OCI-LY3 (cell line): Measurements from ENCODE around the gene JARID2.

Experiments
- H2AFZ ChIP-seq: fragments of 200-600, 300-600 bp; shearing (Covaris generic); 2 replicates; pipeline ENCODE4 v1.6.0; 2014; ENCODE audit warnings: antibody characterized with exemption, low read depth, low read length
- H3K27ac ChIP-seq: fragments of 200-600, 300-600 bp; sonication (generic); 2 replicates; pipeline ENCODE4 v1.5.1; 2014; ENCODE audit warnings: mild to moderate bottlenecking, low read length, moderate library complexity, mixed read lengths
- H3K27me3 ChIP-seq: fragments of 200-600, 300-600 bp; sonication (generic); 2 replicates; pipeline ENCODE4 v1.6.1; 2014; ENCODE audit warnings: low read depth, low read length, mixed read lengths
- H3K36me3 ChIP-seq: fragments of 200-600, 300-600 bp; sonication (generic); replicated peaks from 2 replicates; pipeline ENCODE3; 2014; ENCODE audit warnings: low read depth, low read length, mixed read lengths
- H3K4me1 ChIP-seq: fragments of 300-600, 200-600 bp; sonication (generic); 2 replicates; pipeline ENCODE4 v1.6.1; 2014; ENCODE audit warnings: low read length, mixed read lengths
- H3K4me2 ChIP-seq: fragments of 200-600, 300-600 bp; sonication (generic); 2 replicates; pipeline ENCODE4 v1.6.1; 2014; ENCODE audit warnings: low read length, mixed read lengths
- H3K4me3 ChIP-seq: fragments of 300-600, 200-600 bp; sonication (generic); 2 replicates; pipeline ENCODE4 v1.5.1; 2014; ENCODE audit warnings: antibody characterized with exemption, mild to moderate bottlenecking, low read length, moderate library complexity
- H3K79me2 ChIP-seq: fragments of 300-600, 200-600 bp; shearing (Covaris generic); 2 replicates; pipeline ENCODE4 v1.6.1; 2014; ENCODE audit warnings: mild to moderate bottlenecking, low read length, mixed read lengths
- H3K9ac ChIP-seq: fragments of 300-600, 200-600 bp; shearing (Covaris generic); 2 replicates; pipeline ENCODE4 v1.6.0; 2014; ENCODE audit warnings: mild to moderate bottlenecking, low read length, moderate library complexity
- H3K9me3 ChIP-seq: fragments of 200-600, 300-600 bp; shearing (Covaris generic); 2 replicates; pipeline ENCODE4 v1.6.1; 2014; ENCODE audit warnings: low read length, mixed read lengths; ENCODE audit not compliant: insufficient read depth
- H4K20me1 ChIP-seq: fragments of 200-600, 300-600 bp; sonication (generic); 2 replicates; pipeline ENCODE4 v1.6.1; 2016; ENCODE audit warnings: low read length, mixed read lengths; ENCODE audit not compliant: insufficient read depth
- CTCF ChIP-seq: fragments of 200-600, 300-600 bp; sonication (generic); IDR thresholded peaks from 2 replicates; pipeline ENCODE4 v1.5.1; 2014; ENCODE audit warnings: antibody characterized with exemption, low read length, low read depth
- EZH2phosphoT487 ChIP-seq: fragments of 200-600 bp; shearing (Covaris generic); IDR thresholded peaks from 2 replicates; pipeline ENCODE4 v1.6.1; 2018; ENCODE audit warnings: antibody characterized with exemption, mixed run types, low read depth

Gene JARID2

GRCh38 chr6:15429141-15430110 is 183.6 kb downstream of the JARID2 start:
- Histone ChIP-seq H3K27ac (no peak overlapping the region), H3K36me3 (peaks cover 4% of the 10 kb centered on the region), H4K20me1 (peaks cover 34% of the 10 kb centered on the region), H2AFZ (no peak overlapping the region), H3K4me2 (peak overlapping the region; percentile 39; the same call in 1 of the 2 replicates), H3K9me3 (no peaks in the 10 kb centered on the region), H3K4me1 (peaks cover 26% of the 10 kb centered on the region), H3K4me3 (no peak overlapping the region), H3K9ac (no peak overlapping the region), H3K79me2 (peaks cover 74% of the 10 kb centered on the region), H3K27me3 (no peaks in the 10 kb centered on the region)
- TF ChIP-seq CTCF (no peak), EZH2phosphoT487 (no peak)

- H4K20me1 ChIP-seq = peaks cover 37% of the 10 kb centered on the region
These were observed 184.3 kb downstream of the JARID2 start for GRCh38 chr6:15430186-15430585.

GRCh38 chr6:15430931-15431405 is 185.1 kb downstream of the JARID2 start:
- H4K20me1 ChIP-seq = peaks cover 41% of the 10 kb centered on the region
- peaks cover 10% of the 10 kb centered on the region for H3K36me3 ChIP-seq
- no peak overlapping the region for H3K9ac ChIP-seq
- H3K79me2 ChIP-seq = peaks cover 80% of the 10 kb centered on the region
- H3K4me2 ChIP-seq = no peak overlapping the region
- TF ChIP-seq CTCF (no peak), EZH2phosphoT487 (no peak)
- H3K4me3 ChIP-seq = no peak overlapping the region
- H3K27ac ChIP-seq = no peak overlapping the region
- no peak overlapping the region for H2AFZ ChIP-seq
- H3K9me3 ChIP-seq = no peaks in the 10 kb centered on the region
- H3K27me3 ChIP-seq = no peaks in the 10 kb centered on the region
- peaks cover 33% of the 10 kb centered on the region for H3K4me1 ChIP-seq

More at GRCh38 chr6:15430186-15430585, 184.3 kb downstream of the JARID2 start:
- H2AFZ ChIP-seq = no peak overlapping the region
- 0 out of 2 replicates have a peak overlapping the region, but pooled peaks have one; percentile 39 for H3K4me2 ChIP-seq
- no peak overlapping the region for H3K9ac ChIP-seq
- TF ChIP-seq EZH2phosphoT487 (no peak), CTCF (no peak)
- H3K27me3 ChIP-seq = no peaks in the 10 kb centered on the region
- no peak overlapping the region for H3K27ac ChIP-seq
- H3K9me3 ChIP-seq = no peaks in the 10 kb centered on the region
- peaks cover 33% of the 10 kb centered on the region for H3K4me1 ChIP-seq
- H3K36me3 ChIP-seq = peaks cover 10% of the 10 kb centered on the region
- H3K79me2 ChIP-seq = peaks cover 76% of the 10 kb centered on the region
- no peak overlapping the region for H3K4me3 ChIP-seq

GRCh38 chr6:15431762-15432483 is 186.1 kb downstream of the JARID2 start:
- TF ChIP-seq EZH2phosphoT487 (no peak), CTCF (no peak)
- Histone ChIP-seq H4K20me1 (peaks cover 43% of the 10 kb centered on the region), H2AFZ (no peak overlapping the region), H3K36me3 (peaks cover 10% of the 10 kb centered on the region), H3K27ac (no peak overlapping the region), H3K9me3 (no peaks in the 10 kb centered on the region), H3K9ac (no peak overlapping the region), H3K4me2 (no peak overlapping the region), H3K4me3 (no peak overlapping the region), H3K27me3 (no peaks in the 10 kb centered on the region), H3K4me1 (peaks cover 31% of the 10 kb centered on the region), H3K79me2 (peaks cover 81% of the 10 kb centered on the region)
